KG1 (cell line): ENCODE results near the gene TXNRD3.
A peak's percentile ranks its signal among the peaks of the same experiment; 100 is the strongest.

Experiments used
- DNase-seq: peaks from one replicate; lab custom pipeline; 2025; lab: John Stamatoyannopoulos, UW

TXNRD3 gene

DNA sequence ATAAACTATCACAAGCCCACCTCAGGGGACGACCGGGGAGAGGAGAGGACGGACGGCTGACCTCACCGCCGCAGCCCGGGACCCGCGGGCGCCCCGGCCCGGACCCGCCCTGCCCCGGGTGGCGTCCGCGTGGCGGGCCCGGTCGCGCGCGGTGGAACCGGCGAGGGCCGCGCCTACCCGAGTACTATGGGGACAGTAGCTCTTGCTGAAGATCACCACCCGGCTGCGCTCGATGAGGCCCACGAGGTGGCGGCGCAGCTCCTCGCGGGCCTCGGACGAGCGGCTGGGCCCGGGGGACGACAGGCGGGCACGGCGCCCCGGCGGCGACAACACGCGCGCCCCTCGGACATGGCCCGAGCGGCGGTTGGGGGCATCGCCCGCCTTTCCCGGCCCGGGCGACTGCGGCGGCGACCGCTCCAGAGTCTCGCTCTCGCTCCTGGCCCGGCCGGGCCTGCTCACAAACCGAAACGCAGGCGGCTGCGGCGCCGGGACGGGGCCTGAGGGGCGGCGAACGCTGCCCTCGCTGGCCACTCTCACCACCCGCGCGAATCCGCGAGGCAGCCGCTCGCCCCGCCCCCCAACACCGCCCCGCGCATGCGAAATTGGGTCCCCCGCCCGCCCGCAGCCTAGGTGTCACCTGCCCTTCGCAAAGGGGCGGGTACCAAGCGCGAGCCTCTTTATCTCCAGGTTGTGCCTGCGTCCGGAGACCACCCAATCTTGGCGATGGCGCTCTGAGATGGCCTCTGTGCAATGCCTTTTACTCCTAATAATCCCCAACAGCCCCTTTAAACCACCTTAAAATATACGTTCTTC, at the start of gene TXNRD3:
TXNRD3 (minus strand) TSS at position 554 of the 813 bp plus-strand sequence.
- DNase-seq: peak; percentile 31

- DNase-seq: peak; percentile 89
These were observed 48.9 kb upstream of the TXNRD3 start, which contains the start of gene CHCHD6 for GRCh38 chr3:126703512-126704493. Gene CHCHD6, plus strand, starts transcription at chr3:126704240. Its CDS starts 73 bp downstream, at chr3:126704313.

GRCh38 chr3:126699011-126699410, 44.1 kb upstream of the TXNRD3 start:
- DNase-seq: no peak

DNA sequence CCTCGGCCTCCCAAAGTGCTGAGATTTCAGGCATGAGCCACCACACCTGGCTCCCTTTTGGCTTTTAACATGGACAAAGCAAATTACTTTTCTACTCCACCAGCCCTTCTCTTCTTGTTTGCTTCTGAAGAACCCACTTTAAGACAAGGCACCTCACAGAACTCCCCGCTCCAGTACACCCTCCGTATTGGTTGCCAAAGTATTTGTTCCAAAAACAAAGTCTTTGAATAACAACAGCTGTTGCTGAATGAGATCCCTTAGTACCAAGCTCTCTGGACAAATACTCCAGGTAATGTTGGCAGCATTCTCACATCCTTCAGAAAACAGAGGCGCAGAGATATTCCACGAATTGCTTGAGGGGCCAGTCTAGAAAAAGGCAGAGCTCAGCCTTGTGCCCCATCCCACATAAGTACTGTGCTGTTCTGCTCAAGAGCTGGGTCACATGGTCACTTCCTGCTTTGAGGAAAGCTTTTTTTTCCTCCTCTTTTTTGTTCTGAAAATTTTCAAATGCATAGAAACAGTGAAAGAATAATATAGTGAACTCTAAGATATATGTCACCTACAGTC, 41.9 kb upstream of the TXNRD3 start:
- no peak for DNase-seq

GRCh38 chr3:126693921-126694320, 39.0 kb upstream of the TXNRD3 start:
- no peak for DNase-seq

GRCh38 chr3:126692858-126693257, 37.9 kb upstream of the TXNRD3 start:
- DNase-seq: no peak

DNA sequence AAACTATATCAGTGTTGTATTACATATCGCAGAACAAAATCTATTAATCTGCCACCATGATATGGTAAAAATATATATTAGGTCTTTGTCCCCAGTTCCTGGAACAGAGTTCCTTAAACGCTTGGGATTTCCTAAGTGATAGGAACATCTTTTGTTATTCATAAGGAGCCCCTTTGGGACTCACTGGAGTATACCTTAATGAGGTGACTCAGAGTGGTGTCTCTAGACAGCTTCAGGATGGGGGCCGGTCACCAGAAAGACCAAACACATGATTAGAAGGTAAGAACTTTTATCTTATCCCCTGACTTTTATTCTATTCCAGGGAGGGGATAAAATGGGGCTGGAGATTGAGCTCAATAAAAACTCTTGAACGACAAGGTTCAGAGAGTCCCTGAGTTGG, 36.8 kb upstream of the TXNRD3 start:
- DNase-seq: no peak

GRCh38 chr3:126685493-126685892, 30.6 kb upstream of the TXNRD3 start:
- DNase-seq: no peak

DNA sequence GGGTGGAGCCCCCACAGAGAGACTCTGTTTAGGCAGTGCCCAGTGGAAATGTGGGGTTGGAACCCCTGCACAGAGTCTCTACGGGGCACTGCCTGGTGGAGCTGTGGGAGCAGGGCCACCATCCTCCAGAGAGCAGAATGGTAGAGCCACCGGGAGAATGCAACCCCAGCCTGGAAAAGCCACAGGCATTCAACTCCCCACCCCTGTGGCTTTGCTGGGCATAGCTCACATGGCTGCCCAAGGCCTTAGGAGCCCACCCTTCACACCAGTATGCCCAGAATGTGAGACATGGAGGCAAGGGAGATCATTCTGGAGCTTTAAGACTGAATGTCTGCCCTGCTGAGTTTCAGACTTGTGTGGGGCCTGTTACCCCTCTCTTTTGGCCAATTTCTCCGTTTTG, 30.1 kb upstream of the TXNRD3 start:
- DNase-seq: no peak

DNA sequence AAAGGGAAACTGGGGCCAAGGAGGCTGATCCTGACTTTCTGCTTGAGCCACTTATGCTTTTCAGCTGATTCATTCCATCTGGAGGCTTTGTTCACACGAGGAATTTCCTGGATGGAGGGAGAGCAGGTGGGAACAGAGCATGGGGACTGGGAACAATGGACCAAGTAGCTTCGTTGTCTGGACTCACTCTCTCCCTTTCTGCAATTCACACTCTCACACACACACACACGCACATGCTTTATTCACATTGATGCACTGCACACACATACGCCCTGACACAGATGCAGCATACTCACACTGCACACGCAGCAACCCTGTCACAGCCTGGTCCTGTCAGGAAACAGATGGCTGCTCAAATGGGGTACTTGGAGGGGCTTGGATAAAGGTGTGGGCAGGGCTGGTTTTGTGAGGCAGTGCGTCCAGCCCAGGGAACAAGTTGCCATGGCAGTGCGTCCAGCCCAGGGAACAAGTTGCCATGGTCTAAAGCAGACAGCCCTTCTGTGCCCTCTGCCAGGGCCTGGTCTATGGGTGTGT, 29.4 kb upstream of the TXNRD3 start:
- no peak for DNase-seq

GRCh38 chr3:126683069-126683468, 28.1 kb upstream of the TXNRD3 start:
- DNase-seq: no peak

- DNase-seq: no peak
These were observed 27.1 kb upstream of the TXNRD3 start for GRCh38 chr3:126682009-126682408.

DNA sequence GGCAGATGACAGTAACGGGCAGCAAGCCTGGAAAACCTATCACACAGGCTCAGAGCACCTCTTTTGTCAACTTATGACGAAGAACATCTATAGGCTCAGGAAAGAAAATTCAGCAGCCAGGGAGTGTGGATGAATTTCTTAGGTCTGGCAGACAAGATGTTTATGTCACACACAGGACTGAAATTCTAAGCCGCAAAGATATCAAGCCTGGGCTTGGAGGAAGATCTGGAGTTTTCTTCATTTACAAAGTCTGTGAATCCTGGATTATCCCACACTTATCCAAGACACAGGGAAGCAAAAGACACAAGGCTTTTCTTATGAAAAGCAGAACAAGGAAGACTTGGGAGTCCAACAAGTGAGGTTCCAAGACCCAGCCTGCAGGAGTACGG, 25.7 kb upstream of the TXNRD3 start:
- no peak for DNase-seq

- no peak for DNase-seq
These were observed 25.1 kb upstream of the TXNRD3 start for GRCh38 chr3:126679831-126680666.

DNA sequence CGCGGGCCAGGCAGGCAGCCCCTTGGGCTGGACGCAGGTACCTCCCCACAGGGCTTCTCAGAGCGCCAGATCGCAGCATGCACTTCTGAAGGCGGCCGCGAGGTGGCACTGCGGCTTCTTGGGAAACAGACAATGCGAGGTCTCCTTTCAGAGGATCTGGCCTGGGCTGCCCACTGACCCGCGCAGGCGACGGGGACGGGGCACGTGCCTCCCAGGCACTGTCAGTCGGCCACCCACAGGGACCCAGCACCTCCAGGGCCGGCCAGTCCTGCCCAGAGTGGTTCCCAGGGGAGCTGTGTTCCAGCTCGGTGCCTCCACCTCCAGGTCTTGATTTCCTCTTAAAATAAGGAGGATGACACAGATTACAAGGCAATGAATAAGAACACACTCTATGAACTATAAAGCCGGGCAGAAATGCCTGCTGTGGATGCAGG, 24.4 kb upstream of the TXNRD3 start:
- peak; percentile 74 for DNase-seq

DNA sequence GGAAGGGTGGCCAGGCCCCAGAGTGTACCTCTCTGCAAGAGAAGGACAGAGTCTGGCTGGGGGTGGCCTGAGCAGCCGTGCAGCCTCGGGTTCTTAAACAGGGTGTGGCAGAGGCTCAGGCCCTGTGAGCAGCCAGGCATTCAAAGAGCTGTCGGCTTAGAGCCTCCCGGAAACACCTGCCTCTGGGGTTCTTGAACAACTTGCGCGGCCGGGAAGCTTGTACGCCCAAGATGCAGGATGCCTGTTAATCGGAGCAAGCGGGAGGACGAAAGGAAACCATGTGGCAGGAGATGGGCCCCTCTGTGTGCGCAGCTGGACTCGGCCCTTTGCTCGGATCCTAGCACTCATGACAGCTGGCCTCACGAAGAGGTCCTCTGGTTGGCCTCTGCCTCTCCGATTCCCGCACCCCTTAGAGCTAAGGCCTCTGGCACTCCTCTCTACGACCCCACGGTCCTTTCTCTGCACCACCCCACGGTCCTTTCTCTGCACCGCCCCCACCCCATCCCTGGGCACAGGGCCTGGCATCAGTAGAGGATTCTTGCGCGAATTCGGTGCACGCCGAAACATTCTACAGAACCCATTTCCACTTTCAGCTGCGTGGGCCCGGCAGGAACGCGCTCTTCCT, 23.9 kb upstream of the TXNRD3 start:
- DNase-seq: no peak

DNA sequence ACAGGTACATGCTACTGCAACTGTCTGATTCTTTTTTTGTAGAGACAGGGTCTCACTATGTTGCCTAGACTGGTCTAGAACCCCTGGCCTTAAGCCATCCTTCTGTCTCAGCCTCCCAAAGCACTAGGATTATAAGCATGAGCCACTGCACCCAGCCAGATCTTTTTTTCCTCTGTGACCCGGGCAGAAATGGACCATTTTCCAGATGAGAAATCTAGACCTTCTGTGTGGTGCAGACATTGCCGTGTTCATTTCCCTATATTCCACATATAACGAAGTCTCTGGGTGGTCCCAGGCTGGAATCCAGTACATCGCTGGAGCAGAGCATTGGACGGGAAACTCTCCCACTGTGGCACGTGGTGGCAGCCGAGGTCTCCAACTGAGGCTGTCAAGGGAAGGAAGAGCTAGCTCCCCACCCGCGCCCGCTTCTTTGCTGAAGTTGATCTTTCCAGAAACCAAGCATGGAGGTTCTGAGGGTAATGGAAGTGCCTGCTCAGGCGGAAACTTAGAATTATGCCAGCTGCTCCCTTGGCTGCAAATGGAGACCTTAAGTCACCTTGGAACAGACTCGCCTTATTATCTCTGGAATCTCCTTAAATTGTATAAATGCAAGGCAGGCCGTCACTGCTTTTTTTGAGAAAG, 23.1 kb upstream of the TXNRD3 start:
- DNase-seq: no peak

DNA sequence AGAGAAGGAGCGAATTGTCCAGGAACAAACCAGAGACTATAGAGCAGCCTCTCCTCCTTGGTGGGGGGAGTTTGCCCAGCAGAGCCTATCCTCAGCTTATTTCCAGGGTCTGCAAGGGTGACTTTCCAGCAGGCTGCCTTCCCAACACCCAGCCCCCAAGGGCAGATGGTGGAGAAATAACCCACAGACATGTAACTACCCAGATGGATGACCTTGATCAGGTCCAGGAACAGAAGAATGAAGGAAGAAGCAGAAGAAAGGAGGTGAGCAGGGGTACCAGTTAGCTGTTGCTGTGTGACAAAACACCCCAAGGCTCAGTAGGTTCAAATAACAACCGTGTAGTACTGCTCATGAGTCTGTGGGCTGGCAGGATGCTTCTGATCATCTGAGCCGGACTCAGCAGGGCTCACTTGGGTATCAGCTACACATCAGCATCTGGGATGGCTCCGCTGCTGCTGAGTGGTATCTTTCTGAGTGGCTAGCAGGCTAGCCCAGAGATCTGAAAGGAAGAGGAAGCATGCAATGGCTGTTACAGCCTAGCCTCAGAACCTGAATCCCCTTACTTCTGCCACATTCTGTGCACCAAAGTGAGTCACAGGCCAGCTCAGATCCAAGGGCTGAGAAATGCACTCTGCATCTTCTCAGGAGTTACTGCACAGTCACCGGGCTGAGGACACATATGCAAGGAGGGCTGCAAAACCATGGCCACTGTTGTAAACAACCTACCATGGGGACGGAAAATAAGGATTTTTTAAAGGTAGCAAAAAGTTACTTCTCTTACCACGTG, 22.2 kb upstream of the TXNRD3 start:
- DNase-seq: no peak

GRCh38 chr3:126672741-126673140, 17.8 kb upstream of the TXNRD3 start:
- no peak for DNase-seq
